ENCODE results near the gene VPS26C.

GRCh38 chr21:37193676-37194075, 73.5 kb downstream of the VPS26C start:
- TF ChIP-seq CTCF (conservative IDR thresholded peaks at IDR 0.05) = no peak
- TF ChIP-seq EZH2 (IDR thresholded peaks at IDR 0.05; ENCODE audit: low read depth) = no peak
